Panc1 (cell line): Measurements from ENCODE around the gene DGKZ. TPM values are rescaled to one million over a fixed set of nuclear protein-coding genes. Genes with fewer than 3 reads are reported as not detected.

Source experiments
- ATAC-seq: fragments of 200-7000 bp; cut with Tn5 transposase; 2 replicates; pipeline ENCODE4 v1.9.1; 2020; ENCODE audit warnings: mild to moderate bottlenecking, moderate library complexity
- BruUV-seq: library from RNA; stranded (reverse); fragments of 400-500 nt; replicated peaks from 2 replicates; lab custom pipeline; 2021; lab: Mats Ljungman, UMichigan
- CTCF ChIA-PET: fragments of 300-600 bp; sonication (Branson Sonifier 250); formaldehyde crosslinking; loops from one replicate; lab custom pipeline; 2022; ENCODE audit warnings: antibody characterized with exemption; lab: Charles Lee
- POLR2A ChIA-PET: fragments of 300-600 bp; sonication (Branson Sonifier 250); formaldehyde crosslinking; loops from one replicate; lab custom pipeline; 2022; ENCODE audit warnings: antibody characterized with exemption; lab: Charles Lee
- DNase-seq: peaks from one replicate; pipeline ENCODE4 v3.0.0-alpha.2; 2010; ENCODE audit warnings: low read depth, low spot score
- H3K27ac ChIP-seq: 2 replicates; pipeline ENCODE4 v1.5.1; 2011; ENCODE audit warnings: mild to moderate bottlenecking, low read length, inconsistent platforms
- H3K27me3 ChIP-seq: fragments of 200-500 bp; sonication (Bioruptor generic); 2 replicates; pipeline ENCODE4 v1.6.0; 2014; ENCODE audit warnings: low read length, inconsistent platforms; ENCODE audit not compliant: control insufficient read depth, insufficient read depth
- H3K36me3 ChIP-seq: fragments of 200-500 bp; sonication (Bioruptor generic); 2 replicates; pipeline ENCODE4 v1.5.1; 2014; ENCODE audit warnings: inconsistent platforms, mild to moderate bottlenecking, low read length, moderate library complexity; ENCODE audit not compliant: control insufficient read depth, insufficient read depth
- H3K4me1 ChIP-seq: 2 replicates; pipeline ENCODE4 v1.5.1; 2011; ENCODE audit warnings: inconsistent platforms, mild to moderate bottlenecking, low read length, moderate library complexity; ENCODE audit not compliant: control insufficient read depth, insufficient read depth
- H3K4me3 ChIP-seq, 2 experiments: 2 replicates each; pipeline ENCODE4 v1.5.1; 2011 to 2012; ENCODE audit warnings: low read depth in 2 of 2, low read length in 2 of 2, mild to moderate bottlenecking in 2 of 2, inconsistent platforms in 1 of 2, moderate library complexity in 1 of 2
- H3K9me3 ChIP-seq: fragments of 200-500 bp; sonication (Bioruptor generic); 2 replicates; pipeline ENCODE4 v1.5.1; 2014; ENCODE audit warnings: low read depth, mild to moderate bottlenecking, inconsistent platforms, low read length, moderate library complexity; ENCODE audit not compliant: control insufficient read depth, insufficient read depth
- CTCF ChIP-seq: fragments of 450-650 bp; IDR thresholded peaks from 2 replicates; pipeline ENCODE4 v1.5.1; 2017; ENCODE audit warnings: mild to moderate bottlenecking
- POLR2AphosphoS5 ChIP-seq: IDR thresholded peaks from 2 replicates; pipeline ENCODE4 v1.6.1; 2012; ENCODE audit warnings: mild to moderate bottlenecking, low read depth, low read length, moderate library complexity
- REST ChIP-seq, 2 experiments: IDR thresholded peaks; 2 replicates each; pipeline ENCODE4 v1.6.1; 2011 to 2012; ENCODE audit warnings: low read depth in 2 of 2, control low read depth in 1 of 2, low read length in 1 of 2, mild to moderate bottlenecking in 1 of 2, moderate library complexity in 1 of 2; ENCODE audit not compliant: insufficient read depth in 1 of 2
- SIN3A ChIP-seq: IDR thresholded peaks from 2 replicates; pipeline ENCODE4 v1.6.1; 2012; ENCODE audit warnings: low read depth, mild to moderate bottlenecking, low read length, moderate library complexity, borderline replicate concordance; ENCODE audit not compliant: insufficient read depth
- TCF7L2 ChIP-seq: IDR thresholded peaks from 2 replicates; pipeline ENCODE4 v1.6.1; 2011; ENCODE audit warnings: mild to moderate bottlenecking, low read depth, low read length, inconsistent platforms
- in situ Hi-C: cut with HindIII; loops from 2 replicates; pipeline ENCODE4 v1.10.0; 2016; ENCODE audit warnings: low sequenced_read_pairs, low pct_unique_long_range_greater_than_20kb
- intact Hi-C: fragments of 100-400 bp; cut with micrococcal nuclease; formaldehyde crosslinking; loops from one replicate; pipeline ENCODE4 v1.10.0; 2022; ENCODE audit not compliant: unreplicated experiment
- total RNA-seq: library from RNA; stranded (reverse); gene quantifications from one replicate; pipeline ENCODE4 v1.2.1, GENCODE V29; 2021; ENCODE audit not compliant: unreplicated experiment

Gene DGKZ
- total RNA-seq, 1 experiment from 2014 or later: 104 TPM

GRCh38 chr11:46307785-46308341, 39.4 kb upstream of the DGKZ start:
- intact Hi-C loops: loop anchor here (2.0 kb wide), 1 partner anchor 69 kb away; no protein-coding TSS in a partner anchor
- Histone ChIP-seq H3K27me3 (no peaks in the 10 kb centered on the region), H3K4me3 (no peak overlapping the region), H3K9me3 (no peaks in the 10 kb centered on the region), H3K27ac (no peak overlapping the region), H3K36me3 (no peaks in the 10 kb centered on the region), H3K4me1 (no peaks in the 10 kb centered on the region)
- DNase-seq (no peak), ATAC-seq (no peak)
- BruUV-seq: no TSS peak
- in situ Hi-C loops: no loop called here
- ChIA-PET POLR2A (no interaction called here), CTCF (interaction anchor here (0.9 to 2.7 kb wide), 3 partner anchors 65 to 343 kb away, joined by 3 to 17 read pairs (median 4); no protein-coding TSS in a partner anchor)
- TF ChIP-seq TCF7L2 (no peak), CTCF (no peak), REST (IDR thresholded peaks at IDR 0.05; ENCODE audit: insufficient read depth in 1 of 2, low read depth in 2 of 2, low read length in 1 of 2) (no peak), POLR2AphosphoS5 (no peak), SIN3A (no peak)

- in situ Hi-C loops (no loop called here), intact Hi-C loops (loop anchor here (2.0 kb wide), 1 partner anchor 70 kb away; no protein-coding TSS in a partner anchor)
- ChIA-PET POLR2A (no interaction called here), CTCF (interaction anchor here (0.9 to 2.7 kb wide), 3 partner anchors 66 to 69 kb away, joined by 3 to 17 read pairs (median 4); no protein-coding TSS in a partner anchor)
- no peak overlapping the region for H3K4me3 ChIP-seq
- DNase-seq: peak; percentile 48
- no peaks in the 10 kb centered on the region for H3K36me3 ChIP-seq
- no peaks in the 10 kb centered on the region for H3K4me1 ChIP-seq
- no peaks in the 10 kb centered on the region for H3K27me3 ChIP-seq
- BruUV-seq: no TSS peak
- peak; percentile 93 for ATAC-seq
- no peak overlapping the region for H3K27ac ChIP-seq
- TF ChIP-seq CTCF (peak; percentile 96), POLR2AphosphoS5 (no peak)
- H3K9me3 ChIP-seq: no peaks in the 10 kb centered on the region
Observed at GRCh38 chr11:46308631-46309419, 38.4 kb upstream of the DGKZ start.
